Stimulated activated CD4-positive, alpha-beta T cell treated with anti-CD3 and anti-CD28 coated beads, Interleukin-12 subunit alpha, Interleukin-12 subunit beta, amount 100 ng/mL, for 48 hours (primary cell): ENCODE measurements around the gene KLHL29.
"Not testable (repeated sequence)": the region's sequence is repeated elsewhere in the genome, so short reads cannot be mapped to it uniquely, and the experiment has no call there.

Experiments
- DNase-seq, 3 donors: peaks; one replicate each; pipeline ENCODE4 v3.0.0-alpha.2; 2020; ENCODE audit warnings: low read depth in 2 of 3, low spot score in 1 of 3

The KLHL29 gene

GRCh38 chr2:23703583-23704385 lies 318.8 kb downstream of the KLHL29 start:
- no peak for DNase-seq

GRCh38 chr2:23705771-23706612 lies 321.0 kb downstream of the KLHL29 start:
- DNase-seq, result no peak

GRCh38 chr2:23706613-23707078 lies 321.7 kb downstream of the KLHL29 start:
- DNase-seq, result no peak

GRCh38 chr2:23707096-23707495 lies 322.1 kb downstream of the KLHL29 start:
- no peak for DNase-seq

- DNase-seq, result no peak
These were observed 323.8 kb downstream of the KLHL29 start for GRCh38 chr2:23708771-23709170.

- DNase-seq, result no peak
These were observed 324.3 kb downstream of the KLHL29 start for GRCh38 chr2:23709311-23709710.

- no peak for DNase-seq
These were observed 327.2 kb downstream of the KLHL29 start for GRCh38 chr2:23711979-23712755.

- no peak for DNase-seq
These were observed 327.8 kb downstream of the KLHL29 start for GRCh38 chr2:23712756-23713151.

GRCh38 chr2:23713351-23713750 lies 328.4 kb downstream of the KLHL29 start:
- DNase-seq, result no peak

- no peak for DNase-seq
These were observed 334.1 kb downstream of the KLHL29 start for GRCh38 chr2:23718931-23719700.

- DNase-seq, result no peak
These were observed 334.7 kb downstream of the KLHL29 start for GRCh38 chr2:23719716-23720115.

- no peak for DNase-seq
These were observed 335.9 kb downstream of the KLHL29 start for GRCh38 chr2:23720705-23721453.

GRCh38 chr2:23721454-23721826 lies 336.5 kb downstream of the KLHL29 start:
- DNase-seq, result no peak

GRCh38 chr2:23722255-23722654 lies 337.3 kb downstream of the KLHL29 start:
- DNase-seq, result no peak

- not testable (repeated sequence) for DNase-seq
These were observed 338.1 kb downstream of the KLHL29 start for GRCh38 chr2:23723029-23723428.

- no peak for DNase-seq
These were observed 349.4 kb downstream of the KLHL29 start for GRCh38 chr2:23734416-23734815.

- DNase-seq, result not testable (repeated sequence)
These were observed 351.8 kb downstream of the KLHL29 start for GRCh38 chr2:23736783-23737182.

- no peak for DNase-seq
These were observed 360.2 kb downstream of the KLHL29 start for GRCh38 chr2:23745068-23745725.

GRCh38 chr2:23745726-23746105 lies 360.7 kb downstream of the KLHL29 start:
- no peak for DNase-seq
